ENCODE results near the gene PAX8. TPM values are rescaled to one million over a fixed set of nuclear protein-coding genes. Genes with fewer than 3 reads are reported as not detected.
A peak's percentile ranks its signal among the peaks of the same experiment; 100 is the strongest.

The PAX8 gene
- total RNA-seq, 2 experiments from 2014 or later: 2.5 to 3.2 TPM

DNA sequence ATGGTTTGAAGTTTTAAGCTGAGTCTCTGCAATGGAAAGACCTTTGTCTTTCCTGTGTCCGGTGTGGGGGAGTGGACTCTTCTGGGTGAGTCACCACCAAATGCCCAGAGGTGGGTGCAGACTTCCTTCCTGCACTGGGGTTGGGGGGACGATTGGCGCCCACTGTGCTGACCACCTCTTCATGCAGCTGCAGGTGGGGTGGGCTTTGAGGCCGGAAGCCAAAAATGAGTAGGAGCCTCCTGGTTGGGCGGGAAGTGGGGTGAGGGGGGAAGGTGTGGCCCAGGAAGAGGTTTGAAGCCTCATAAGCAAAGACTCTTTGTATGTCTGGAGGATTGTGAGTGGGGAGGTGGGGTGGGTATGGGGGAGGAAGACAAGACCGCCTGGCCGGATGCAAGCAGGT, 27.6 kb downstream of the PAX8 start:
- POLR2A ChIA-PET: interaction anchor here (0.6 to 1.4 kb wide), 6 partner anchors 15 to 113 kb away, joined by 3 to 6 read pairs (median 5); no protein-coding TSS in a partner anchor
- Mint-ChIP-seq H3K9me3 (peaks cover 3% of the 10 kb centered on the region), H3K36me3 (peaks cover 28% of the 10 kb centered on the region), H3K27me3 (peaks cover 2% of the 10 kb centered on the region), H3K4me3 (peak overlapping the region; percentile 72), H3K4me1 (peaks cover 63% of the 10 kb centered on the region), H3K27ac (peak overlapping the region; percentile 81)
- DNase-seq: peak; percentile 74
- peak; percentile 85 for ATAC-seq (ENCODE audit: low read depth)

- POLR2A ChIA-PET: interaction anchor here (0.6 to 2.0 kb wide), 6 partner anchors 14 to 556 kb away, joined by 3 to 8 read pairs (median 3); no protein-coding TSS in a partner anchor
- peak; percentile 41 for ATAC-seq (ENCODE audit: low read depth)
- no peak overlapping the region for H3K4me3 Mint-ChIP-seq
- H3K9me3 Mint-ChIP-seq: no peaks in the 10 kb centered on the region
- no peaks in the 10 kb centered on the region for H3K27me3 Mint-ChIP-seq
- DNase-seq: peak; percentile 81
- H3K27ac Mint-ChIP-seq: peak overlapping the region; percentile 81
- peaks cover 15% of the 10 kb centered on the region for H3K36me3 Mint-ChIP-seq
- H3K4me1 Mint-ChIP-seq: peaks cover 48% of the 10 kb centered on the region
Measured at GRCh38 chr2:113248997-113249770, 29.5 kb downstream of the PAX8 start.

DNA sequence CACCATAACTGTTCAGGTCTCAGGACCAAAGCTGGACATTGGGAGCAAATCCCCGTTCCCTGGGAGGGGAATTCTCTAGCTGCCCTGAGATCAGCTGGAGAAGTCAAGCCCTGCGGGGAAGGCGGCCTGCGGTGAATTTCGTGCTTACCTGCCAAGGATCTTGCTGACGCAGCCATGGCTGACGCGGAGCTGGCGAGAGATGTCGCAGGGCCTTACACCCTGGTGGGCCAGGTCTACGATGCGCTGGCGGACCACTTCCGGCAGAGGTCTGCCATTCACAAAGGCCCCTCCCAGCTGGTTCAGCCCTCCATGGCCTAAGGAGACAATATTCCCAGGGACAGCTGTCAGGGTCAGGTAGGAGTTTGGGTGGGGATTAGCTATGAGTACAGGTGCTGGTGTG, 32.1 kb downstream of the PAX8 start:
- H3K36me3 Mint-ChIP-seq: peaks cover 1% of the 10 kb centered on the region
- no peak for ATAC-seq (ENCODE audit: low read depth)
- H3K27me3 Mint-ChIP-seq: no peaks in the 10 kb centered on the region
- POLR2A ChIA-PET: no interaction called here
- no peaks in the 10 kb centered on the region for H3K9me3 Mint-ChIP-seq
- H3K4me1 Mint-ChIP-seq: peaks cover 25% of the 10 kb centered on the region
- H3K4me3 Mint-ChIP-seq: no peak overlapping the region
- DNase-seq: no peak
- no peak overlapping the region for H3K27ac Mint-ChIP-seq

DNA sequence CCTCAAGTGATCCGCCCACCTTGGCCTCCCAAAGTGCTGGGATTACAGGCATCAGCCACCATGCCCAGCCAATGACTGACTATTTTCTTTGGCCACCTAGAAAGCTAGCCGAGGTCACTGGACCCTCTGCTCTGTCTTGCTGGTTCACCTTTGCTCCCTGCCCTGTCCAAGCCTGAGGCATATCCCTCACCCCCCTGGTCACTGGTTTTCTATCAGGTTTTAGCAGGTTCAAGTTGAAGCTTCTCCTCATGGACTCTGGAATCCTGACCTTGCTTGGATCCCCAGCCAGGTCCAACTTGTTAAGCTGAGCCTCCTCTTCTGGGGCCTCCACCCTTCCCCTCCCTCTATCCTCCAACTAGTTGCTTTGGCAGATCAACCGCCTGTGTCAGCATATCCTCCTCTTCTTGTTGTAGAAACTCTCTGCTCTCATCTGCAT, 33.4 kb downstream of the PAX8 start:
- Mint-ChIP-seq H3K9me3 (no peaks in the 10 kb centered on the region), H3K27ac (no peak overlapping the region), H3K27me3 (peaks cover 3% of the 10 kb centered on the region), H3K36me3 (peaks cover 9% of the 10 kb centered on the region), H3K4me3 (no peak overlapping the region), H3K4me1 (peaks cover 20% of the 10 kb centered on the region)
- DNase-seq (no peak), ATAC-seq (ENCODE audit: low read depth) (no peak)
- POLR2A ChIA-PET: interaction anchor here (0.9 kb wide), 1 partner anchor 33 kb away, joined by 3 read pairs; no protein-coding TSS in a partner anchor

GRCh38 chr2:113242327-113242726, 36.4 kb downstream of the PAX8 start:
- Mint-ChIP-seq H3K4me1 (peaks cover 15% of the 10 kb centered on the region), H3K9me3 (no peaks in the 10 kb centered on the region), H3K27ac (no peak overlapping the region), H3K36me3 (peaks cover 7% of the 10 kb centered on the region), H3K27me3 (peaks cover 3% of the 10 kb centered on the region), H3K4me3 (no peak overlapping the region)
- POLR2A ChIA-PET: no interaction called here
- DNase-seq (no peak), ATAC-seq (ENCODE audit: low read depth) (no peak)

DNA sequence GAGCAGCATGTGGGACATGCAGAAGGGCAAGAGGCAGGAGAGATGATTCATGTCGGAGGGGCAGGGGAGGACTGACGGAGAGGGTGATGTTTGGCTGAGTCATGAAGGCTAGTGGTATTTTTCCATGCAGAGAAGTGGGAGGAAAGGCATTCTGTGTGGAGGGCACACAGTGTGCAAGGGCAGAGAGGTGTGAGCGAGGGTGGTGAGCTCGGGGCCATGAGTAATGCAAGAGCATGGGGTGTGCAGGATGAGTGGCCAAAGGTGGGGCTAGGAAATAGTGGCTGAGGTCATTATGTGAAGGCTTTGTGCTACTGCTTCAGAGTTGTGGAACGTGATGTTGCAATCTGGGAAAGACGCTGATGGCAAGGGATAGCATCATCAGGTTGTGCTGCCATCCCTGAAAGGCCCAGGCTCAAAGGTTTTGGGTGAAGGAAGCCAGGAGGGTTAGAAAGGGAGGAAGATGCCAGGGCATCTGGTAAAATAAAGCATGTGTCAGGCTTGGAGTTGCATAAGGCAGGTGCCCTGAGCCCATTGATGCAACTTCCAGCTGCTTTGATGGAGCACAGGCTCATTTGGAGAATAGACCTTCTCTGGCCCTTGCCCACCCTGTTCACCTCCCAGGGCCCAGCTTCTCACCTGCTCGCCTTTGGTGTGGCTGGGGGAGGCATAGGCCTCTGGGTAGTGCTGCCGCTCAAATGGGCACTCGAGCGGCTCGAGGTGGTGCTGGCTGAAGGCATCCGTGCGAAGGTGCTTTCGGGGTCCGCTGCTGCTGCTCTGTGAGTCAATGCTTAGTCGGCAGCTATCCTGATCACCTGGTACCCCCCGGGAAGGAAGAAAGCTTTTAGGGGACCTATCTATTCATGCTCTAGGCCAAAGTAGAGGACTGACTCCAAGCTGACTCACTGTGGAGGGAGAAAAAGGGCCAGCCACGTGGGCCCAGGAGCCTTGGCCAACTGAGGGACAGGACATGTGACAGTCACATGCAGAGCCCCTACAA, 37.5 kb downstream of the PAX8 start:
- Mint-ChIP-seq H3K27ac (peak overlapping the region; percentile 28), H3K4me3 (no peak overlapping the region), H3K9me3 (no peaks in the 10 kb centered on the region), H3K27me3 (peaks cover 3% of the 10 kb centered on the region), H3K4me1 (peaks cover 18% of the 10 kb centered on the region), H3K36me3 (peaks cover 11% of the 10 kb centered on the region)
- POLR2A ChIA-PET: interaction anchor here (1.4 kb wide), 1 partner anchor 37 kb away, joined by 4 read pairs; no protein-coding TSS in a partner anchor
- ATAC-seq (ENCODE audit: low read depth) (peak; percentile 11), DNase-seq (no peak)

DNA sequence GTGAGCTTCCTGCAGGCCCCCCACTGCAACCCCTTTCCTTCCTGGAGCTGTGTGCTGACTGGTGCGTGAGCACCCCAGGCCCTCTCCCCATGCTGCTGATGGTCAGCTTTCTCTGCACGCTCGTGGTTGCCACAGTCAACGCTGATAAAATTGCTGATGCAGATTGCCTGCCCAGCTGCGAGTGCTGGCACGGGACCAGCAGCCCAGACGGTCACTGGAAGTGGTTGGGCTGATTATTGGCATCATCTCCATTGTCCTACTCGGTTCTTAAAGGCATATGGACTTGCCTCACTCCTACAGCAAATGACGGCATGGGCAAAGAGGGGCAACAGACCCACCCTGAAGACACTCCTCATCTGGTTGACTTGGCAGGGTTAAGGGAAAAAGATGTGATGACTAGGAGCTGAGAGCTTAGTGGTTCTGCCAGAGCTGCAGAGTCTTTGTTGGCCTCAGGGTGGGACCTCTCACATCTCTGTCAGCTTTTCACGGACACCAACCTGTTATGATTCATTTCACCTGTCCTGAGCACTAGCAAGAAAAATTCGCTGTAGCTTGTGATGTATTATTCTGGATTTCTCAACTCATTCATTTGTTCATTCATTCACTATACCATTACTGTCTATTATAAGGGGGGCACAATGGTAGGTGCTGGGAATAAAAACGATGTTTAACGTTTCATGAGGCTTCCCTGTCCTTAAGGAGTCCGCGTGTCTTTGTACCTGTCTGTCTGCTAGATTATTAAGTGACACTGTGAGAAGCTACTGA, 38.4 kb downstream of the PAX8 start:
- Mint-ChIP-seq H3K27ac (peak overlapping the region; percentile 28), H3K4me1 (peaks cover 18% of the 10 kb centered on the region), H3K9me3 (no peaks in the 10 kb centered on the region), H3K4me3 (no peak overlapping the region), H3K27me3 (peaks cover 3% of the 10 kb centered on the region), H3K36me3 (peaks cover 12% of the 10 kb centered on the region)
- DNase-seq (no peak), ATAC-seq (ENCODE audit: low read depth) (no peak)
- POLR2A ChIA-PET: interaction anchor here (0.8 to 1.4 kb wide), 2 partner anchors 10 to 36 kb away, joined by 3 to 4 read pairs; no protein-coding TSS in a partner anchor

DNA sequence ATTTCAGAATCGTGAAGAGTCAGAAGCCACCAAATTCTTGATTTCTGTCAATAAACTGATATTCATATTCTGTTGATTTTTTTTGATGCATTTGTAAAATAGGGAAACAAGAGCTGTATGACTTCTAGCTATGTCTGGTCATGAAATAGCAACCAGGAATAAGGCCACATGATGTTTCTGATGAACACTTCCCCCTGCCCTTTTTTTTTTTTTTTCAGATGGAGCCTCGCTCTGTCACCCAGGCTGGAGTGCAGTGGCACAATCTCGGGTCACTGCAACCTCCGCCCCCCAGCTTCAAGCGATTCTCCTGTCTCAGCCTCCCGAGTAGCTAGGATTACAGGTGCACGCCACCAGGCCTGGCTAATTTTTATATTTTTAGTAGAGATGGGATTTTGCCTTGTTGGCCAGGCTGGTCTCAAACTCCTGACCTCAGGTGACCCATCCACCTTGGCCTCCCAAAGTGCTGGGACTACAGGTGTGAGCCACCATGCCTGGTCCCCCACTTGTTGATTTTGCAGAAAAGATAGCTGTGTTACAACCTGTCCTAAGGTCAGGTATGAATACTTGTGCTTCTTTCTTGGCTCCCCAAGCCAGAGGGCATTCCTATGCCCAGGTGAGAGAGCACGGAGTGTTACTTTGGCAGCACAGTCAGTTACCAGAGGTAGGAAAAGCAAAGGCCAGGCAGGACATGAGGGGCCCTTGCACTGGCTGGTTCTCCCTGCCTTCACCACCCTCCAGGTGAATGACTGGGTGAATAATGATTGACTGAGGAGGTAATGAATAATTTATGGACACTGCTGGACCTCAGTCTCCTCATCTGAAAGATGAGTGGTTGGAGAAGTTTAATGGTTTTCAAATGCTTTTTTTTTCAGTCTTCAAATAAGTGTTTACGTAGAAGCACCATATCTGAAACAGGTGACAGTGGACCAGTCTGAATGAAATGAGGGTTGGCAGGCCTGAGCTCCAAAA, 39.6 kb downstream of the PAX8 start:
- no peak overlapping the region for H3K4me3 Mint-ChIP-seq
- ATAC-seq (ENCODE audit: low read depth) (no peak), DNase-seq (no peak)
- H3K36me3 Mint-ChIP-seq: peaks cover 14% of the 10 kb centered on the region
- H3K27ac Mint-ChIP-seq: no peak overlapping the region
- peaks cover 3% of the 10 kb centered on the region for H3K27me3 Mint-ChIP-seq
- no peaks in the 10 kb centered on the region for H3K9me3 Mint-ChIP-seq
- POLR2A ChIA-PET: interaction anchor here (0.8 kb wide), 1 partner anchor 8 kb away, joined by 3 read pairs; no protein-coding TSS in a partner anchor
- peaks cover 20% of the 10 kb centered on the region for H3K4me1 Mint-ChIP-seq

DNA sequence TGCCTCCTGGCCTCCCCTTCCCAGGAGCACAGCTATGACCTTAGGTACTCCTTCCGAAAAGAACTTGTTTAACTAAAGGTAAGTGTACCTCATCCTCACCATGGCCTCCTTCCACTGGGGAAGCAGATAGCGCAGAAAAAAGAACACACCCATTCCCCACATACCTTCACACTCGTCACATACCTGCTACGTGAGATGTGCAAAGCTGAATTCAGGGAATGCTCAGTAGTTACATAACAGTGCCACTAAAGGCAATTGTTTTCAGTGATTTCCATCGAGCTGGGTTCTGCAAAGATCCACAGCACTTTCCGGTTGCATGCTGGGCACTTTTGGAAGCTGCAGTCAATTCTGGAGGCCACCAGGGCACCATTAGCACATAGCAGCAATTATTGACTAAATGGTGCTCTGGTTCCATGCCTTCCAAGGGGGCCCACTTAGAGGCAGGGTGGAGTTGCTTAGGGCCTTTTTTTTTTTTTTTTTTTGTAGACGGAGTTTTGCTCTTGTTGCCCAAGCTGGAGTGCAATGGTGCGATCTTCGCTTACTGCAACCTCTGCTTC, 41.0 kb downstream of the PAX8 start:
- POLR2A ChIA-PET: interaction anchor here (0.6 kb wide), 1 partner anchor 38 kb away, joined by 3 read pairs; no protein-coding TSS in a partner anchor

DNA sequence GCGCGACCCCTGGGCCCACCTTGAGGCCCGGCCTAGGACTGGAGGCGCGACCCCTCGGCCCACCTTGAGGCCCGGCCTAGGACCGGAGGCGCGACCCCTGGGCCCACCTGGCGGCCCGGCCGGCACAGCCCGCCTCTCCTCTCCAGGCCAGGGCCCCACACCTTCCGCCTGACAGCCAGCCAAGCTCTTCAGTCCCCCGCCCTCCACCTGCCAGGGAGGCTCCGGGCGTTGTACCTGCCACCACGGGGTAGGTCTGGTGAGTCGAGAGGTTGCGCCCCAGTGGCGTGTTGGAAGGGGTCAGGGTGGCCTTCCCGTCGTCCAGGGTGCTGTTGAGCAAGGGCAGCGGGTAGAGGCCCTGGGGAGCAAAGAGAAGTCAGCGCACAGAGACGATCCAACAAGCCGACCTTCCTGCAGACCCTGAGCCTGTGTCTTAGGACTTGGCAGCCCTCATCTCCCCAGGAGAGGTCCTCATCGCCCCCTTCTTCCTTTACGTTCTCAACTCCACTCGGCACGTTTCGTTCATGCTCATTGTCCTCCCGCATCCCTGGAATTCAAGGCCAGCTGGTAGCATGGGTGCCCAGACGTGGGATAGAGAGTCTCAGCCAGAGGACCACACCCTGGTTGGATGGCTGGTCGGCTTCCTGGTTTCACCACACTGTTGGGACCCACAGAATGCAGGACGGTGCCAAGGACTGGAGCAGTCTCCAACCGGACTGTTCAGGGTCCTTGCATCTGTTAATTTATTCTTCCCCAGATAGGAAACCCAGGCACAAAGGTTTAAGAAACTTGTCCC, 42.2 kb downstream of the PAX8 start:
- peak overlapping the region; percentile 61 for H3K27ac Mint-ChIP-seq
- H3K4me3 Mint-ChIP-seq: peak overlapping the region; percentile 73
- peaks cover 24% of the 10 kb centered on the region for H3K4me1 Mint-ChIP-seq
- no peak for ATAC-seq (ENCODE audit: low read depth)
- no peak for DNase-seq
- peaks cover 3% of the 10 kb centered on the region for H3K27me3 Mint-ChIP-seq
- H3K9me3 Mint-ChIP-seq: no peaks in the 10 kb centered on the region
- POLR2A ChIA-PET: interaction anchor here (0.5 to 1.1 kb wide), 3 partner anchors 12 to 43 kb away, joined by 3 to 6 read pairs (median 5); no protein-coding TSS in a partner anchor
- H3K36me3 Mint-ChIP-seq: peaks cover 17% of the 10 kb centered on the region

More for the DNA sequence above, 41.0 kb downstream of the PAX8 start:
- ATAC-seq (ENCODE audit: low read depth): no peak
- Mint-ChIP-seq H3K9me3 (no peaks in the 10 kb centered on the region), H3K27me3 (peaks cover 3% of the 10 kb centered on the region), H3K4me1 (peaks cover 24% of the 10 kb centered on the region), H3K36me3 (peaks cover 14% of the 10 kb centered on the region), H3K27ac (no peak overlapping the region), H3K4me3 (peak overlapping the region; percentile 73)
- DNase-seq: no peak

Measured in activated naive CD8-positive, alpha-beta T cell treated with anti-CD3 and anti-CD28 coated beads, Interleukin-2, amount 10 ng/mL, durations not matched to agents 7 days and 5 days (primary cell).